GM19463 (cell line): Measurements from ENCODE around the gene CMC4.

Experiments
- ATAC-seq: cut with Tn5 transposase; IDR thresholded peaks from one replicate; pipeline ENCODE4 v1.9.1; 2021; ENCODE audit warnings: mild to moderate bottlenecking, moderate library complexity; ENCODE audit not compliant: unreplicated experiment

CMC4 gene

DNA sequence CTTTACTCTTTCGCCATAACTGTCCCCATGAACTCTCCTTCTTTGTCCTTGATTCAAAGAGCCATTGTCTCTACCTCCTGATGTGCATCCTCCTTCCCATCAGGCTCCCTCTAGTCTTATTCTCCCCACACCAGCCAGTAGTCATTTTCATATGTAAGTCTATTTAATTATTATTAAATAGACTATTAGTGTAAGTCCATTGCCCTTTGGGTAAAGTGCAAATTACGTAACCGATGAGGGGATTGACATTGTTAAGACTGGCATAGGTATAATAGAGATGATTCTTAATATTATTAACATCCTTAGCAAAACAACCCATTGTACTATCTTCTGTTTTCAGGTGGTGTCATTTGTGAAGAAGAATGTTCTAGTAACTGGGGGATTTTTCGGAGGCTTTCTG is 16.7 kb downstream of the CMC4 start:
- no peak for ATAC-seq

DNA sequence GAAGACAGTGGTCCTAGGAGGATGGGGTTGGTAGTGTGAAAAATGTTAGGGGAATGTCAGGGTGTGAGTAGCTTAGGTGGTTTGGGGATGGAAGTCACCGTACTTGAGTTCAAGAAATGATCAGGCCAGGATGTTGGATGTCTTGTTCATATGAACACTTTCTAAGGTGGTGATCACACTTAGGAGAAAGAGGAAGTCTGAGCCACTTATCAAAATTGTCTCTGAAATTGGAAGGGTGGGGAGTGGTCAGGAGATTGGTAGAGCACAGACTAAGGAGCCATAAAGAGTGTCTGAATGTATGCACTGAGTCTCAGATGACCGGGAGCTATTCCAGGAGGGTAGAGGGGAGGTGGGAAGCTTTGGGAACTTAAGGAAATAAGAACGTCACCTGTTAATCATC is 17.3 kb downstream of the CMC4 start:
- ATAC-seq: no peak

GRCh38 chrX:155052738-155053498 is 18.0 kb downstream of the CMC4 start:
- no peak for ATAC-seq

DNA sequence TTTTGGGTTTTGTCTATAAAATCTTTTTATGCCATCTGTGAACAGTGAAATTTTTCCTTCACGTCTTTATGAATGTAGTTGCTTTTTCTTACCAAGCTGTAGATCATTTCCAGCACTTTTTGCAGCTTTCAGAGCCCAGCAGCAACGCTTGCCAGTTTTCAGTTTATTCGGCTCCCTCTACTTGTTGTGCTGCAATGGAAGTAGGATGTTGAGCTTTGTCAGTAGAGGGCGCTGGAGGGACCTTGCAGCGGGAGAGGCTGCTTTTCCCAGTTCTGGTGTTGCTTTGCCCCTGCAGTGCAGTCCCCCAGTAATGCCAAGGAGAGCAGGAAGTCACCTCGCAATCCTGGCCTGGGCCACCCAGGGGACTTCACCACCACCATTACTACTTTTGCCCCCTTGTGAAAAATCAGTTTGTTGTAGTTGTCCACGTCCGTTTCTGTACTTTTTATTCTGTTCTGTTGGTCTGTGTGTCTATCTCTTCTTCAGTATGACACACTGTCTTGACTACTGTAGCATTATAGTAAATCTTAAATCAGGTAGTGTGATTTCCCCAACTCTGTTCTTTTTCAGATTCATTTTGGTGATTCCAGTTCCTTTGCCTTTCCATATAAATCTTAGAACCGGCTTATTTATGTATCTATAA is 21.8 kb downstream of the CMC4 start:
- ATAC-seq: no peak

DNA sequence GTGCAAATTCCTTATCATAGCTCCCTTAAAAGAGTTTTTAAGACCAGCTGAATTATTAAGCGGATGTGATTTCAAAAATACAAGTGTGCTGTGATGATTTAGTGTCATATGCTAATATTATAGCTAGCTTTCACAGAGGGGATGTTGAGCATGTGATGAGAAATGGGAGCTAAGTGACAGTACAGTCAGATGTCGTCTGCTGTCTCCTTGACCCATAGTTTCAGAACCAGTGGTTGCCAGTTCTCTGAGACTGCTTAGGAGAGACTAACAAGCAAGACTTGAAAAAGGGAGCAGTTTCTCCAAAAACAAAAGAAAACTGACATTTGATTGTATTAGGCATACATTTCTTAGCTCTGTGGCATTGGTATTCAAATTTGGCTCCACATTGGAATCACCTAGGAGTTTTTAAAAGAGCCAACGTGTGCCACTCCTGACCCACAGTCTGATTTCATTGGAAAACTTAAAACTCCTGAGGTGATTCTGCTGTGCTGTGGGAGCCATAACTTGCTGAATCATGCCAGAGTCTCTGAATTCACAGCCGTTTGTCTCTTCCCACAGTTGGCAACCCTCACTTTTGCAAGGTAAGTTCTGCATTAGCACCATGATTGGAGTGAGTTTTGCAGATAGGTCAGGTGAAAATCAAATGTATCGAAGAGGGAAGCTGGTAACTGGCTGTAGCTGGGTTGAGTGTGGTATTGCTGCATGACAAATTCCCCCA is 24.0 kb downstream of the CMC4 start:
- no peak for ATAC-seq

DNA sequence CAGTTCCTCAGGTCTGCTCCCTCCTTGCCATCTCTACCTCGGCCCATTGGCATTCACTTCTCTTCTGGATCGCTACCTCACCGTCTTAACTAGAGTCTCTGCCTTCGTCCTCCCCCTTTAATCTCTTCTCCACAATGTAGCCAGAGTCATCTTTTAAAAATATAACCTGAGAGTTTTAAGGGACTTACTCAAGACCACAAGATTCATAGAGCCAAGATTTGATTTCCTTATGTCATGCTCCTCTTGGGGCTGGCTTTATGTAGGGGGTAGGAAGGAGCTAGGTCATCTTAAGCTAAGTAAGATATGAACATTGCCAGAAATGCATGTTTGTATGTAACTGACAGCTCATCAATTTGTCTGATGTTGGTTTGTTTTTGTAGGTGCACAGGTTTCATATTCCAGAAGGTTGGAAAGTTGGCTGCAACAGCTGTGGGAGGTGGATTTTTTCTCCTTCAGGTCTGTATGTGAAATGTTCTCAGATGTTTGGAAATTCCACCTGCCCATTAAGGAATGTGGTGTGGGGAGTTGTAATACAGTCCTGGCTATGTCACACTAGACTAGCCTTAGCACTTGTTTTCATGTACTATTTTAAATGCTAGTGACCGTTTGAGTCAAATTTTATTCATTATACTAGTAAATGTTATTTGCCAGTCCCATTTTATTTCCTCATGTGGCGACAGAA is 24.7 kb downstream of the CMC4 start:
- ATAC-seq: no peak

GRCh38 chrX:155035688-155036087 is 35.2 kb downstream of the CMC4 start:
- no peak for ATAC-seq

GRCh38 chrX:155031657-155032056 is 39.3 kb downstream of the CMC4 start:
- ATAC-seq: no peak

- ATAC-seq: no peak
These were observed 42.1 kb downstream of the CMC4 start for GRCh38 chrX:155028877-155029291.

GRCh38 chrX:155028129-155028528 is 42.8 kb downstream of the CMC4 start:
- ATAC-seq: no peak

GRCh38 chrX:155027509-155028066 is 43.3 kb downstream of the CMC4 start:
- no peak for ATAC-seq

DNA sequence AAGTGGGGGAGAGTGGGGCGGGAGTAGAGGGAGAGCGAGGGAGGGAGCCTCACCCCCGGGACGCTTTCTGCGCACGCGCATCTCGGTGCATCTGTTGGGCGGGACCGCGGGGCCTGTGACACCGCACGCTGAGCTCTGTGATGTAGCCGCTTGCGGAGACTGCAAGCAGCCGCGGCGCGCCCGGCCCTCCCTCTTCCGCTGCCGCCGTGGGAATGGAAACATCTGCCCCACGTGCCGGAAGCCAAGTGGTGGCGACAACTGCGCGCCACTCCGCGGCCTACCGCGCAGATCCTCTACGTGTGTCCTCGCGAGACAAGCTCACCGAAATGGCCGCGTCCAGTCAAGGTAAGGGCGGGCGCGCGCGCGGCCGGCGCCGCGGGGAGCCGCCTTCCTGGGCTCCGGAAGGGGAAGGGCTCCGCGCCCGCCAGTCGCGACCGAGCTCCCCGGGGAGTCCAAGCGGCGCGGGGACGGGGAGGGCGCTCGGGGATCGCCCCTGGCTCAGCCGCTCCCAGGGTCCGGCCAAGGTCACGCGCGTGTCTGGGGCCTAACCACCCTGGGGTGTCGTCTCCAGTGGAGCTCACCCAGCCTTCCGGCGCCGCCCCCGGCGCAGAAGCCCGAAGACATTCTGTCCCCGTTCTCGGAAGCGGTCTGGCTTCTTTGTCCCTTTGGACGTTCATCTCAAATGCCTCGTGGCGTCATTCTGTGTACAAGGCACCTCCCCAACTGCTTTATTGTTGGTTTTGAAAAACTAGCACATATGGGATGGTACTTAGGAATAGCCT is 44.0 kb downstream of the CMC4 start, which contains the start of gene FUNDC2:
TSS of gene FUNDC2 (plus strand) at position 118 of the 782 bp plus-strand sequence. CDS start at position 213, 95 bp downstream.
- ATAC-seq: peak; percentile 88

GRCh38 chrX:155026420-155026726 is 44.6 kb downstream of the CMC4 start:
- no peak for ATAC-seq

- ATAC-seq: no peak
These were observed 46.8 kb downstream of the CMC4 start for GRCh38 chrX:155023907-155024833.

DNA sequence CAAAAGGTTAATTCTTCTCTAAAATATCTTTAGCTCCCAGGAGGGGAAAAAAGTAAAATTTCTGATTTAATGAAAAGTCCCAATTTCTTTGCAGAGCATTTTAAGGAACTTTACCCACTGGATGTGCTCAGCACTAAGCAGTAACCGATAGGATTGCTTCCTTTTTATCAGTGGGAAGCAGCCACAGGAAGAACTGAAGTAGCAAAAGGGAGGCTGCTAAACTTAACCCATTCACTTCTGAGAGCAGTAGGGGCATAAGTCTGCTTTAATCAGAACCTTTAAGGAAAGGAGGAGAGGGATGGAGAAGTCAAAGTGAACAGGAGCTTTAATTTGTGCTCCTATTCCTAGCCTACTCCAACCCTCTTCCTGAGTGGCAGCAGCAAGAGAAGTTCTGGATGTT is 48.4 kb downstream of the CMC4 start, which contains the start of gene F8:
TSS of gene F8 (minus strand) at position 139 of the 400 bp plus-strand sequence. CDS start 171 bp downstream, outside the sequence.
- no peak for ATAC-seq

DNA sequence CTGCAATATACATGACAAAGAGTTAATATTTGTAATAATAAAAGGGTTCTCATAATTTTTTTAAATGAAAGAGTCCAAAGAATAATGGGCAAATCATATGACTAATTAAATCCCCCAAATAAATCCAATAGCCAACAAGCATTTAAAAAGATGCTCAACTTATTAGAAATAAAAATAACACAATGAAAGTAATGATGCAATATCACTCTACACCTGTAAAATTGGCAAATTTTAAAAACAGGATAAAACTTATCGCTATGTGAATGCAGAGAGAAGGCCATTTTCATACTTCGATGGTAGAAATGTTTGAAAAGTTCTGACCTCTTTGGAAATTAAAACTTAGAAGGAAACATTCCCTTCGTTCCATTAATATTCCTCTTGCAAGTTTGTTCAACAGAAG is 50.3 kb downstream of the CMC4 start:
- no peak for ATAC-seq
